Measurements from ENCODE around the gene ODF2L. TPM values are rescaled to one million over a fixed set of nuclear protein-coding genes. Genes with fewer than 3 reads are reported as not detected.

The ODF2L gene
- total and polyA plus RNA-seq, 4 donors: 3.0 to 6.5 (median 5.2) TPM

DNA sequence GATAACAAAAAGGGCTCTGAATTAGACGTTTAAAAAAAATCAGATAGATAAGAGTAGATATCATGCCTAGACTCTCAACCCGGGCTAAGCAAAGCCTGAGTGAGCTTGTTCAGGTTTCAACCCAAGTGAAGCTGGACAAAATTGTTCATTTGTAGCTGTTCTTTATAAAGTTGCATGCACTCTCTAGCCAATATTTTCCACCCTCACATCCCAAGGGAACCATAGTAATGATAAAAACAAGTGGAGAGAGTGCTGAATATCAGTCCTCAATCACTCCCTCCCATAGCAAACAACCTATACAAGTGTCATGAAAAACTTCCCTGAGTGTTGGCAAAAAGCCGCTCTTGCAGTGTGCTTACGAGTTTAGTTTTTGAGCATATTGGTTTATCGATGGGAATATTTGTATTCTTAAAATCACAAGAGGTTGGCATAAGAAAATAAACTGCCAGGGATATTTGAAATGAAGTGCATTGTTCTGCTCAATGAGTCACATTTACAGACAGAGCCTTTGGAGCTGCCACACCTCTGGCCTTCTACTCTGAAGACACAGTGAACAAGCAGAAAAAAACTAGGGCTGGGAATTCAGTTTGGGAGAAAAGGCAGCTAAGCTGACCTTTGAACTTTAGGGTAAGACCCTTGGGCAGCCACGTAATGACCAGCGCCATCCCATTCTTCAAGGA, 25.6 kb upstream of the ODF2L start:
- no peak overlapping the region for H3K9ac ChIP-seq (ENCODE audit: low read depth in 1 of 2, low read length in 2 of 2)
- no peaks in the 10 kb centered on the region for H3K9me3 ChIP-seq (ENCODE audit: control insufficient read depth in 4 of 4, low read length in 3 of 4)
- TF ChIP-seq RXRA (IDR thresholded peaks at IDR 0.05) (no peak), HNF4G (IDR thresholded peaks at IDR 0.05) (no peak), EGR1 (IDR thresholded peaks at IDR 0.05; ENCODE audit: low read depth in 2 of 2) (no peak), NR2F2 (IDR thresholded peaks at IDR 0.05) (no peak), SP1 (IDR thresholded peaks at IDR 0.05) (no peak), ATF3 (IDR thresholded peaks at IDR 0.05) (no peak), FOXA1 (IDR thresholded peaks at IDR 0.05) (no peak), HNF4A (conservative IDR thresholded peaks at IDR 0.05) (no peak), YY1 (IDR thresholded peaks at IDR 0.05) (no peak)
- TF ChIP-seq, protein P1, sequence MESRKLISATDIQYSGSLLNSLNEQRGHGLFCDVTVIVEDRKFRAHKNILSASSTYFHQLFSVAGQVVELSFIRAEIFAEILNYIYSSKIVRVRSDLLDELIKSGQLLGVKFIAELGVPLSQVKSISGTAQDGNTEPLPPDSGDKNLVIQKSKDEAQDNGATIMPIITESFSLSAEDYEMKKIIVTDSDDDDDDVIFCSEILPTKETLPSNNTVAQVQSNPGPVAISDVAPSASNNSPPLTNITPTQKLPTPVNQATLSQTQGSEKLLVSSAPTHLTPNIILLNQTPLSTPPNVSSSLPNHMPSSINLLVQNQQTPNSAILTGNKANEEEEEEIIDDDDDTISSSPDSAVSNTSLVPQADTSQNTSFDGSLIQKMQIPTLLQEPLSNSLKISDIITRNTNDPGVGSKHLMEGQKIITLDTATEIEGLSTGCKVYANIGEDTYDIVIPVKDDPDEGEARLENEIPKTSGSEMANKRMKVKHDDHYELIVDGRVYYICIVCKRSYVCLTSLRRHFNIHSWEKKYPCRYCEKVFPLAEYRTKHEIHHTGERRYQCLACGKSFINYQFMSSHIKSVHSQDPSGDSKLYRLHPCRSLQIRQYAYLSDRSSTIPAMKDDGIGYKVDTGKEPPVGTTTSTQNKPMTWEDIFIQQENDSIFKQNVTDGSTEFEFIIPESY (IDR thresholded peaks at IDR 0.05): no peak
- no peak for DNase-seq (ENCODE audit: low spot score)
- H3K4me3 ChIP-seq (ENCODE audit: low read depth in 1 of 3, low read length in 3 of 3): no peak overlapping the region
- peaks cover 0 to 5% (median 0%) of the 10 kb centered on the region in 4 donors for H3K27me3 ChIP-seq (ENCODE audit: control insufficient read depth in 4 of 4, insufficient read depth in 4 of 4, low read length in 3 of 4)
- WGBS: 68% methylated on average over 7 of the region's 7 CpGs
- no peak overlapping the region for H3K27ac ChIP-seq (ENCODE audit: low read depth in 1 of 2, low read length in 2 of 2)
- H3K36me3 ChIP-seq (ENCODE audit: control insufficient read depth in 4 of 4, insufficient read depth in 3 of 4, low read depth in 1 of 4, low read length in 3 of 4): no peaks in the 10 kb centered on the region
- no peaks in the 10 kb centered on the region for H3K4me1 ChIP-seq (ENCODE audit: control insufficient read depth in 4 of 4, insufficient read depth in 4 of 4, low read length in 3 of 4)

DNA sequence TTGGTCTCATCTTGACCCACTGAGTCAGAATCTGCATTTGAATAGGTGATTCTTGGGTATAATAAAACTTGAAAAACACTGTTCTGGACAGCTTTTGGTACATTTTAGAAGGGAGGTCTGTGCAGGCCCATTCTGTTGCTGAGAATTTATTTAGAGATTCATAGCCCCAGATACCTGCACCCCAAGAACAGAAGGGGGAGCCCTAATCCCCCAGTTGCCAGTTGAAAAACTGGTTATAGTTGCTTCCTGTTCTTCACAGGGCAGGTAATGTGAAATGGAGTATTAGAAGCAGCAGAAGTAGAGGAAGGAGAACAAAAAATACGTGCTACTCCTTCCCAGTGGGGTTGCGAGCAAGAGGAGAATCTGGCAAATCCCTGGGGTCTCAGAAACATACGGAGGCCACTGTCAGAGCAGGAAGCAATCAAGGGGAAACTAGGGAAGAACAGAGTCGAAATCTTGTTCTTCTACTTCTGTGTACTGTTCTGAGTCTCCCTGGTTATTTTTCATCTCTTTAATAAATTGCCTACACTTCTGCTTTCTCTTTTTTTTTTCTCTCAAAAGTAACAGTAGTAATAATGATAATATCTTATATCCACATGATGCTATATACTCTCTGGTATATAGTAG, 23.3 kb upstream of the ODF2L start:
- Histone ChIP-seq H3K4me3 (ENCODE audit: low read depth in 1 of 3, low read length in 3 of 3) (no peak overlapping the region), H3K27ac (ENCODE audit: low read depth in 1 of 2, low read length in 2 of 2) (no peak overlapping the region), H3K9ac (ENCODE audit: low read depth in 1 of 2, low read length in 2 of 2) (no peak overlapping the region), H3K36me3 (ENCODE audit: control insufficient read depth in 4 of 4, insufficient read depth in 3 of 4, low read depth in 1 of 4, low read length in 3 of 4) (no peaks in the 10 kb centered on the region), H3K9me3 (ENCODE audit: control insufficient read depth in 4 of 4, low read length in 3 of 4) (no peaks in the 10 kb centered on the region), H3K27me3 (ENCODE audit: control insufficient read depth in 4 of 4, insufficient read depth in 4 of 4, low read length in 3 of 4) (peaks cover 0 to 2% (median 0%) of the 10 kb centered on the region in 4 donors), H3K4me1 (ENCODE audit: control insufficient read depth in 4 of 4, insufficient read depth in 4 of 4, low read length in 3 of 4) (no peaks in the 10 kb centered on the region)
- 53% methylated on average over 4 of the region's 4 CpGs for WGBS
- no peak for TF ChIP-seq NR2F2 (IDR thresholded peaks at IDR 0.05)
- no peak for TF ChIP-seq YY1 (IDR thresholded peaks at IDR 0.05)
- no peak for TF ChIP-seq HNF4G (IDR thresholded peaks at IDR 0.05)
- TF ChIP-seq TAF1 (conservative IDR thresholded peaks at IDR 0.05): no peak
- TF ChIP-seq MAX (IDR thresholded peaks at IDR 0.05): no peak
- TF ChIP-seq, protein P1 (IDR thresholded peaks at IDR 0.05): no peak
- TF ChIP-seq CTCF (IDR thresholded peaks at IDR 0.05; ENCODE audit: low read depth, low read length, missing input control): peak; percentile 9
- TF ChIP-seq FOXA2 (IDR thresholded peaks at IDR 0.05): no peak
- TF ChIP-seq EGR1 (IDR thresholded peaks at IDR 0.05; ENCODE audit: low read depth in 2 of 2): no peak
- TF ChIP-seq GABPA (IDR thresholded peaks at IDR 0.05 in 1 of 2, conservative IDR thresholded peaks at IDR 0.05 in 1 of 2): no peak
- no peak for TF ChIP-seq JUND (IDR thresholded peaks at IDR 0.05)
- no peak for TF ChIP-seq RXRA (IDR thresholded peaks at IDR 0.05)
- no peak for TF ChIP-seq SP1 (IDR thresholded peaks at IDR 0.05)
- TF ChIP-seq HNF4A (conservative IDR thresholded peaks at IDR 0.05): no peak
- TF ChIP-seq, protein P2, sequence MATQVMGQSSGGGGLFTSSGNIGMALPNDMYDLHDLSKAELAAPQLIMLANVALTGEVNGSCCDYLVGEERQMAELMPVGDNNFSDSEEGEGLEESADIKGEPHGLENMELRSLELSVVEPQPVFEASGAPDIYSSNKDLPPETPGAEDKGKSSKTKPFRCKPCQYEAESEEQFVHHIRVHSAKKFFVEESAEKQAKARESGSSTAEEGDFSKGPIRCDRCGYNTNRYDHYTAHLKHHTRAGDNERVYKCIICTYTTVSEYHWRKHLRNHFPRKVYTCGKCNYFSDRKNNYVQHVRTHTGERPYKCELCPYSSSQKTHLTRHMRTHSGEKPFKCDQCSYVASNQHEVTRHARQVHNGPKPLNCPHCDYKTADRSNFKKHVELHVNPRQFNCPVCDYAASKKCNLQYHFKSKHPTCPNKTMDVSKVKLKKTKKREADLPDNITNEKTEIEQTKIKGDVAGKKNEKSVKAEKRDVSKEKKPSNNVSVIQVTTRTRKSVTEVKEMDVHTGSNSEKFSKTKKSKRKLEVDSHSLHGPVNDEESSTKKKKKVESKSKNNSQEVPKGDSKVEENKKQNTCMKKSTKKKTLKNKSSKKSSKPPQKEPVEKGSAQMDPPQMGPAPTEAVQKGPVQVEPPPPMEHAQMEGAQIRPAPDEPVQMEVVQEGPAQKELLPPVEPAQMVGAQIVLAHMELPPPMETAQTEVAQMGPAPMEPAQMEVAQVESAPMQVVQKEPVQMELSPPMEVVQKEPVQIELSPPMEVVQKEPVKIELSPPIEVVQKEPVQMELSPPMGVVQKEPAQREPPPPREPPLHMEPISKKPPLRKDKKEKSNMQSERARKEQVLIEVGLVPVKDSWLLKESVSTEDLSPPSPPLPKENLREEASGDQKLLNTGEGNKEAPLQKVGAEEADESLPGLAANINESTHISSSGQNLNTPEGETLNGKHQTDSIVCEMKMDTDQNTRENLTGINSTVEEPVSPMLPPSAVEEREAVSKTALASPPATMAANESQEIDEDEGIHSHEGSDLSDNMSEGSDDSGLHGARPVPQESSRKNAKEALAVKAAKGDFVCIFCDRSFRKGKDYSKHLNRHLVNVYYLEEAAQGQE (IDR thresholded peaks at IDR 0.05): no peak
- peak; percentile 55 to 63 for TF ChIP-seq RAD21 (IDR thresholded peaks at IDR 0.05)
- DNase-seq (ENCODE audit: low spot score): no peak
